ENCODE data around the gene SF1.

The SF1 gene

GRCh38 chr11:64759722-64760719 lies 18.3 kb downstream of the SF1 start, which contains the start of gene PYGM:
PYGM (minus strand) TSS chr11:64759974; CDS start chr11:64759898, 76 bp downstream.
- no peak for DNase-seq (ENCODE audit: low read depth in 3 of 3)

- no peak for DNase-seq (ENCODE audit: low read depth in 3 of 3)
Measured at GRCh38 chr11:64759131-64759721, 19.1 kb downstream of the SF1 start.

DNA sequence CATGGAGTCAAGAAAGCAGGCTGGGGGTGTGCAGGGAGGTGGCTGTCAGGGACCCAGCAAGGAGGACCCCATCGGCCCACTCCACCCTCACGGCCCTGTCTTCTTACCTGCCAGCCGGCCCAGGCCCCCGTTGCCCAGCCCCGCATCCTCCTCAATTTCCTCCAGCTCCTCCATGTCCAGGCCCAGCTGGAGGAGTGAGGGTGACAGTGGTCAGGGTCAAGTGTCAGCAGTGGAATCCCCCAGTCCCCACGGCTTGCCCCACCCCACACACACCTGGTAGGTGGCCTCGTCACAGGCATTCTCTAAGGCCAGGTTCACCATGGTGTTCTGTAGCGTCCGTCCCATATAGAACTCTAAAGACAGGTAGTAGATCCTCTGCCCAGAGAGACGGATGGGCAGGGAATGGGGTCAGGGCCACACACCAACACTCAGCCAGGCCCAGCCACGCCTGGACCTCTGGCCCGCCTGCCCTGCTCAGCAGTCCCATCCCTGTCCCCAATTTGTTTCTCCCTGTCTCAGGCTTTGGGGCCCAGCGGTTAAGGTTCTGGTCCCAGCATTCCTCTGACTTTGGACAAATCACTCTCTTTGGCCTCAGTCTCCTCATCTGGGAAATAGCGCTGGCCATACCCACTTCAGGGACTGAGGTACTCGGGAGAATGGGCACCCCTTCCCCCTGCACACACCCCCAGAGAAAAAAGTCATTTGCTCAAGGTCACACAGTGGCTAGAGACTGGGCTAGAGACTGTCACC lies 19.8 kb downstream of the SF1 start:
- DNase-seq (ENCODE audit: low read depth in 3 of 3) = no peak

GRCh38 chr11:64757549-64758329 lies 20.6 kb downstream of the SF1 start:
- no peak for DNase-seq (ENCODE audit: low read depth in 3 of 3)

- no peak for DNase-seq (ENCODE audit: low read depth in 3 of 3)
Measured at GRCh38 chr11:64755681-64756361, 22.5 kb downstream of the SF1 start.

DNA sequence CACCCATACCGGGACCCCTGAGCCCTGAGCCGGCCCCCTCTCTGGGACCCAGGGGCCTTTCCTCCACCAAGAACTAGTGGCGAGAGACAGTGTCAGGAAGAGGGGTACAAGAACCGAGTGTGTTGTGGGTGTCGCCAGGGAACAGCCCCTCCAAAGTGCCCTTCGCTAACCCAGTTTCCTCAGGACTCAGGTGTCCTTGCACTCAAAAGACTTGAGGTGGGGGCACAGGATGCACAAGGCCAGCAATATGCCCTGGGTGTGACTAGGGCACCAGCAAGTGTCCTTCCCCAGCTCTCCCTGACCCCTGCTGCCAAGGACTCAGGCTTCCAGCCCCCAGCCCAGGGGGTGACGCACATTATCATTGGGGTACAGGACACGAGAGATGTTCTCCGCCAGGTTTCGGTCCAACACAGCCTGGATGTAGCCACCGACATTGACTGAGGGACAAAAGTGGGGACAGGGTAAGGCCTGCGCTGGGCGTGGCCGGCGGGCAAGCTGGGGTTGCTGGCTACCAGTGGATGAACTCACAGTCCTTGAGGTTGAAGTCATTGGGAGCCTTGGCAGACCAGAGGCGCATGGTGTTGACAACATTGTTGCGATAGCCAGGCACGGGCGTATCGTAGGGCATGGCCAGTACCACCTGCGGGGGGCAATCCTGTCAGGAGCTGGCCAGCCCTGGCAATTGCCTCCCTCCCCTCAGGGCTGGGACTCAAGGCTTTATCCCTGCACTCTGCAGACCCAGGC lies 23.3 kb downstream of the SF1 start:
- no peak for DNase-seq (ENCODE audit: low read depth in 3 of 3)

DNA sequence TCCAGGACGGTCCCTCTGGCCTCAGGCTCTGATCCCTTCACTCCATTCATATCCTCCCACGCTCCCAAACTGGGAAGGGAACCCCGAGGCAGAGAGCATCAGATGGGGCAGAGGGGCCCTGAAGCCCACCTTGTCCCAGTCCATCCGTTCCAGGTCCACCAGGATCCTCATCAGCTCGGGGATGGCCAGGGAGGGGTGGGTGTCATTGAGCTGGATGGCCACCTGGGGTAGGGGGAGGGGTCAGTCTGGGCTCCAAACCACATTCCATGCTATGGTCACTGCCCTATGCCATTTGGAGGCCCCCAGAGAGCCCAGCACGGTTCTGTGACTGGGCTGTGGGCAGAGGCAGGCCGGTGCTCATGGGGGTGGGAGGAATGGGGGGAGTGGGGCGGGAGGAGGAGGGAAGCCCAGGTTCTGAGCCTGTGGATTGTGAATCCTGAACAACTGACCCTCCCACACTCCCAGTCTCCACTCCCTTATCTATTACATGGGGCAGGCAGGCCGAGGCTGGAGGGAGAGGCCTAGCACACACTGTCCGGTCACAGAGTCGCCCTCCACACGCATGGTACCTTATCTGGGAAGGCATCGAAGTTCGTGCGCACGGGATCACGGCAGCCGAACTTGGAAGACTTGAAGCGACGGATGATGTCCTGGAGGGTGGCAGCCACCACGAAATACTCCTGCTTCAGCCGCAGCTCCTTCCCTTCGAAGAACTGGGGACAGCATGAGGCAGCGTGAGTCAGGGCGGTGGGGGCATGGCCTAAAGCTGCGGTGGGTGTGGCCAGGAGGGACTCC lies 24.0 kb downstream of the SF1 start:
- no peak for DNase-seq (ENCODE audit: low read depth in 3 of 3)

- no peak for DNase-seq (ENCODE audit: low read depth in 3 of 3)
Measured at GRCh38 chr11:64753380-64754123, 24.8 kb downstream of the SF1 start.

DNA sequence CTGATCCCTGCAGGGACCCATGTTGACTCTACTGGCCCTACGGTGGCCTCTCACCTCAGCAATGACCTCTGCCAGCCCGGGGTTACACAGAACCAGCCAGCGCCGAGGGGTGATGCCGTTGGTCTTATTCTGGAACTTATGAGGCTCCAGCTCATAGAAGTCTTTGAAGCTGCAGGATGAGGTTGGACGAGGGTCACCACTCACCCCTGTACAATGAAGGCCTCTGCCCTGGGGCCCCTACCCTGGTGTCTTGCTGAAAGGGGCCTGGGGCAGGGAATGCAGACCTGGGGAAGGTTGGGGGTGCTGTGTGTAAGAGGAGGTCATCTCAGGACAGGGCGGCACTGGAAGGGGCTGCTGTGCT lies 25.3 kb downstream of the SF1 start:
- no peak for DNase-seq (ENCODE audit: low read depth in 3 of 3)

GRCh38 chr11:64752175-64752970 lies 26.0 kb downstream of the SF1 start:
- DNase-seq (ENCODE audit: low read depth in 3 of 3) = no peak

DNA sequence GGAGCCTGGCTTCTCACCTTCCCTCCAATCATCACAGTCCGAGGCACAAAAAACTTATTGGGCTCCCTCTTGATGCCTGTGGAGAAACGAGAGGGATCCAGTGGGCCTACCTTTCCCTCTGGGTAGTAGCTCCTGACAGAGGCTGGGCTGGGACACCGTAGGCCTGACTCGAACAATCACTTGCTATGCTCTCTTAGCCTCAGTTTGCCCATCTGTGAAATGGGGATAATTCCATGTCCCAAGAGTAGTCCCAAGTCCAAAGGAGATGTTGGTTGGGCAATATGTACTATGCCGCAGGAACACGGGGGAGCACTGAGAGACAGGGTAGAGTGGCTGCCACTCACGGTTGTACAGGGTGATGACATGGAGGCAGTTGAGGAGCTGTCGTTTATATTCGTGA lies 26.8 kb downstream of the SF1 start:
- DNase-seq (ENCODE audit: low read depth in 3 of 3) = no peak

DNA sequence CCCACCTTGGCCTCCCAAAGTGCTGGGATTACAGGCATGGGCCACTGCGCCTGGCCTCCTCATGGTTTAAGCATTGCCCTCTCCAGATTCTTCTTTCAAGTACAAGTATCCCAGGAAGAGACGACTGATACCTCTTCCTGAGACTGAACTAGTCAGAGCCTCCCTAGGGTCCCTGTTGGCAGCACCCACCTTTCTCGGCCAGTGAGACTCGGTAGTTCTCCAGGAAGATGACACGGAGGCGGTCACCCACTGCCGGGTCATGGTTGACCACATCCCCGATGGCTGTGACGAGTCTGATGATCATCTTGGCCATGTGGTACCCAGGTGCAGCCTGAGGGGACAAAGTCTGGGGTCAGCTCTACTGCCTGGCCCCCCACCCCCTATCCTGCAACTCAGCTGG lies 27.2 kb downstream of the SF1 start:
- DNase-seq (ENCODE audit: low read depth in 3 of 3) = no peak

- DNase-seq (ENCODE audit: low read depth in 3 of 3) = no peak
Measured at GRCh38 chr11:64750361-64751054, 27.8 kb downstream of the SF1 start.

- no peak for DNase-seq (ENCODE audit: low read depth in 3 of 3)
Measured at GRCh38 chr11:64747961-64748665, 30.2 kb downstream of the SF1 start.

DNA sequence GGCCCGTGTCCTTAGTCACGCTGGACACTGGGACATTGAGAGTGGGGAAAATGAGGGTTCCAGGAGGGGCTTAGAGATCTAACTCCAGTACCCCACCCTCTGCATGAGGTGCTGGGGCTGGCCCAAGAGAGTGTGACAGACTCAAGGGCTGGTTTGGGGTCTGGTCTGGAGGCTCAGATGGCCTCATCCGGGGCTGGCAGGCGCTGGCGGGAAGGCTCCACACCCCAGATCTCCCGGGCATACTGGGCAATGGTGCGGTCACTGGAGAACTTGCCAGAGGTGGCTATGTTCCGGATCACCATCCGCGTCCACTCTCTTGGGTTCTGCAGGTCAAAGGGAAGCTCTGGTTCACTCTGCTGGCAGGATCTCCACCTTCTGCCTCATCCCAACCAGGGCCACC lies 31.9 kb downstream of the SF1 start:
- DNase-seq (ENCODE audit: low read depth in 3 of 3) = no peak

DNA sequence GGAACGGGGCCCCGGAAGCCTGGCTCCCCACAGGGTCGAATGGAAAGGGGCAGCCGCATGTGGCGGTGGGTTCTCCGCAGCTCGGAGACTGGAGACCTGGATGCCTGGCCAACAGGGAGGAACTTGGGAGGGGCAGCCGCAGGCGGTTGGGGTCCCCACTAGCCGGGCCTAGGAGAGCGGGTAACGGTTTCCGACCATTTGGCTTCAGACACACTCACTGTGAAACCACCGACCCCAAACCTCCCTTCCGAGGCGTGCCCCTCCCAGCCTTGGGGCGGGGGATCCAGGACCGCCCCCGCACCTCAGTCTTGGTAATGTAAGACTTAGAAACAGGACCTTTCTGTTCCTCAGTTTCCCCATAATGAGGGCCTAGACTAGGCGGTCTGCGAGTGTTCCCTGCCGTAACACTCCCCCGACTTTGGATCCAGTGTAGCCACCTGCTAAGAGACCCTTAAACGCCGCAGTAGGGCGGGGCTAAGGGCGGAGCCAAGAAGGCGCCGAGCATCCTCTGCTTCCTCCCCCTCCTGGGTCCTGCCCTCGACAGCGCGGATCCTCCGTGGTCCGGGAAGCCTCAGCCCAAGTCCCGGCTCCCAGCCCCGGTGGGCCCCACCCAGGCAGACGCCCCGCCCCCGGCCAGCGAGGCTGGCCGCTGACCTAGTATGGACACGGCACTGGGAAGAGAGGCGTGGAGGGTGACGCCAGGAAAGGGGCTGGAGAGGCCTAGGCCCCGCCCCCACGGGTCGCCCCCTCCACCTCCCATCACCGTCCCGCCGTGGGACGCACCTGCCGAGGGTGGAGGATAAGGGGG lies 32.6 kb downstream of the SF1 start:
- DNase-seq (ENCODE audit: low read depth in 3 of 3) = no peak

Data from stimulated activated CD4-positive, alpha-beta T cell treated with anti-CD3 and anti-CD28 coated beads, TNF-alpha, amount 100 ng/mL, for 48 hours (primary cell).